Spleen (tissue), 11 donors: ENCODE measurements around the gene FNBP1L. TPM values are rescaled to one million over a fixed set of nuclear protein-coding genes. Genes with fewer than 3 reads are reported as not detected.
A peak's percentile ranks its signal among the peaks of the same experiment; 100 is the strongest.
"Not testable (repeated sequence)": the region's sequence is repeated elsewhere in the genome, so short reads cannot be mapped to it uniquely, and the experiment has no call there.

Experiments
- DNase-seq: peaks from one replicate; pipeline ENCODE4 v3.0.0-alpha.2; 2020
- H3K27ac ChIP-seq, 8 donors: fragments of 200-600 bp; sonication (generic) in 7 of 8; 1 replicate in 4 of 8; 2 replicates in 4 of 8; pipeline versions ENCODE4 v1.5.0 to v1.8.0; 2016 to 2021; ENCODE audit warnings: inconsistent platforms in 4 of 8, mild to moderate bottlenecking in 4 of 8, moderate library complexity in 1 of 8
- H3K27me3 ChIP-seq, 7 donors: fragments of 200-600 bp; sonication (generic) in 6 of 7; replicated peaks in 1 of 7; 1 replicate in 4 of 7; 2 replicates in 3 of 7; pipeline versions ENCODE4 v1.5.0 to v1.8.0; 2016 to 2021; ENCODE audit warnings: inconsistent platforms in 3 of 7, mild to moderate bottlenecking in 1 of 7
- H3K36me3 ChIP-seq, 6 donors: fragments of 200-600 bp; sonication (generic) in 5 of 6; 1 replicate in 4 of 6; 2 replicates in 2 of 6; pipeline versions ENCODE4 v1.5.0 to v1.8.0; 2016 to 2021; ENCODE audit warnings: inconsistent platforms in 2 of 6
- H3K4me1 ChIP-seq, 6 donors: fragments of 200-600 bp; sonication (generic) in 5 of 6; 1 replicate in 3 of 6; 2 replicates in 3 of 6; pipeline versions ENCODE4 v1.5.0 to v1.8.0; 2016 to 2021; ENCODE audit warnings: inconsistent platforms in 3 of 6
- H3K4me3 ChIP-seq, 8 donors: fragments of 200-600 bp; sonication (generic) in 7 of 8; 1 replicate in 4 of 8; 2 replicates in 4 of 8; pipeline versions ENCODE4 v1.5.0 to v1.8.0; 2016 to 2021; ENCODE audit warnings: inconsistent platforms in 4 of 8, mild to moderate bottlenecking in 4 of 8, moderate library complexity in 2 of 8
- H3K9me3 ChIP-seq, 8 donors: fragments of 200-600 bp; sonication (generic) in 7 of 8; 1 replicate in 4 of 8; 2 replicates in 4 of 8; pipeline versions ENCODE4 v1.5.0 to v1.8.0; 2016 to 2021; ENCODE audit warnings: inconsistent platforms in 4 of 8
- CTCF ChIP-seq, 11 experiments: fragments of 200-600 bp in 7 of 11; fragments of 450-650 bp in 4 of 11; sonication (generic) in 4 of 11; IDR thresholded peaks in 8 of 11; conservative IDR thresholded peaks in 3 of 11; 1 replicate in 7 of 11; 2 replicates in 4 of 11; pipeline versions ENCODE4 v1.4.0 to v1.8.0; 2016 to 2021; ENCODE audit warnings: antibody characterized with exemption in 11 of 11, inconsistent platforms in 4 of 11, mild to moderate bottlenecking in 1 of 11
- POLR2A ChIP-seq, 3 donors: fragments of 450-650 bp; IDR thresholded peaks; one replicate each; pipeline ENCODE4 v1.5.1; 2017; ENCODE audit warnings: antibody characterized with exemption in 3 of 3, mild to moderate bottlenecking in 1 of 3
- POLR2AphosphoS5 ChIP-seq, 3 donors: sonication (generic); formaldehyde crosslinking; IDR thresholded peaks; one replicate each; pipeline ENCODE4 v1.5.1; 2017; ENCODE audit warnings: antibody characterized with exemption in 3 of 3
- WGBS, 5 donors: extraction: QIAGEN DNeasy Blood & Tissue Kit in 3 of 5; methylation state at CpG; one replicate each; pipeline versions ENCODE4 v1.1.5 to v1.1.7; 2013 to 2018; 5-methylcytosine and 5-hydroxymethylcytosine counted together
- intact Hi-C: fragments of 100-400 bp; cut with DNase I; formaldehyde crosslinking; loops from one replicate; pipeline ENCODE4 v1.15.0; 2023; ENCODE audit warnings: low total_unique reads
- polyA plus RNA-seq, 3 donors: library from polyadenylated mRNA; stranded (reverse); fragments of 200-250 nt; gene quantifications; one replicate each; pipeline ENCODE4 v1.2.1, GENCODE V29; 2013
- total RNA-seq, 7 donors: library from RNA; depleted of rRNA in 3 of 7; stranded (reverse); fragments of >200 nt in 3 of 7; fragmentation: NEBNext Ultra II Directional in 4 of 7; extraction: Animal tissue kit (Norgen Biotek cat#: 25700) in 4 of 7; gene quantifications; one replicate each; pipeline versions ENCODE4 v1.1.0 to v1.2.1, GENCODE V29; 2016 to 2021
- donor health status: healthy with polysubstance abuse.
- donor health status: DM: no; HTN: no; CAD: no; lungs with moderate emphysema.
- donor health status: DM: no; HTN: no; CAD: no.
- donor health status: Bipolar disorder and iron deficiency.
- donor health status: healthy.
- donor health status: DM: no; HTN: no; CAD: no.
- donor health status: DM: yes; HTN: yes; CAD: no.

FNBP1L gene
- total and polyA plus RNA-seq, 10 donors = 1.5 to 10.0 (median 5.5) TPM

GRCh38 chr1:93549131-93549530 is 101.2 kb downstream of the FNBP1L start:
- Histone ChIP-seq H3K27ac (no peak overlapping the region), H3K4me3 (no peak overlapping the region), H3K36me3 (peaks cover 0 to 8% (median 0%) of the 10 kb centered on the region in 6 donors), H3K4me1 (peaks cover 0 to 27% (median 3%) of the 10 kb centered on the region in 6 donors), H3K27me3 (no peaks in the 10 kb centered on the region), H3K9me3 (no peaks in the 10 kb centered on the region)
- no peak for DNase-seq
- intact Hi-C loops = no loop called here
- 55 to 85% (median 62%) methylated on average over 1 of the region's 1 CpG for WGBS, 5 donors
- TF ChIP-seq POLR2AphosphoS5 (IDR thresholded peaks at IDR 0.05) = no peak
- no peak for TF ChIP-seq POLR2A (IDR thresholded peaks at IDR 0.05)
- TF ChIP-seq CTCF (IDR thresholded peaks at IDR 0.05 in 8 of 11, conservative IDR thresholded peaks at IDR 0.05 in 3 of 11) = no peak

GRCh38 chr1:93549811-93550210 is 101.9 kb downstream of the FNBP1L start:
- intact Hi-C loops = no loop called here
- no peaks in the 10 kb centered on the region for H3K27me3 ChIP-seq
- no peak overlapping the region for H3K27ac ChIP-seq

GRCh38 chr1:93552741-93553455 is 105.0 kb downstream of the FNBP1L start:
- Histone ChIP-seq H3K27ac (peak overlapping the region in 3 of 8 donors; percentile 3 to 50 (median 33)), H3K27me3 (no peaks in the 10 kb centered on the region), H3K36me3 (peaks cover 0 to 8% (median 0%) of the 10 kb centered on the region in 6 donors), H3K4me1 (peaks cover 0 to 45% (median 15%) of the 10 kb centered on the region in 6 donors), H3K4me3 (no peak overlapping the region), H3K9me3 (no peaks in the 10 kb centered on the region)
- no peak for DNase-seq
- WGBS, 5 donors = 63 to 75% (median 68%) methylated on average over 9 of the region's 9 CpGs
- TF ChIP-seq POLR2AphosphoS5 (IDR thresholded peaks at IDR 0.05) = peak in 1 of 3 donors; percentile 54
- TF ChIP-seq POLR2A (IDR thresholded peaks at IDR 0.05) = no peak
- no peak for TF ChIP-seq CTCF (IDR thresholded peaks at IDR 0.05 in 8 of 11, conservative IDR thresholded peaks at IDR 0.05 in 3 of 11)
- intact Hi-C loops = no loop called here

More at GRCh38 chr1:93549811-93550210, 101.9 kb downstream of the FNBP1L start:
- TF ChIP-seq POLR2AphosphoS5 (IDR thresholded peaks at IDR 0.05) = no peak
- TF ChIP-seq POLR2A (IDR thresholded peaks at IDR 0.05) = no peak
- TF ChIP-seq CTCF (IDR thresholded peaks at IDR 0.05 in 8 of 11, conservative IDR thresholded peaks at IDR 0.05 in 3 of 11) = no peak
- H3K4me3 ChIP-seq = no peak overlapping the region
- WGBS, 5 donors = 43 to 77% (median 64%) methylated on average over 4 of the region's 4 CpGs
- H3K4me1 ChIP-seq = peaks cover 0 to 34% (median 10%) of the 10 kb centered on the region in 6 donors
- no peaks in the 10 kb centered on the region for H3K9me3 ChIP-seq
- peaks cover 0 to 8% (median 0%) of the 10 kb centered on the region in 6 donors for H3K36me3 ChIP-seq
- DNase-seq = no peak

GRCh38 chr1:93553886-93554490 is 106.1 kb downstream of the FNBP1L start:
- Histone ChIP-seq H3K4me1 (peaks cover 0 to 49% (median 17%) of the 10 kb centered on the region in 6 donors), H3K27ac (peak overlapping the region in 4 of 8 donors; percentile 24 to 50 (median 31))
- H3K9me3 ChIP-seq, intact Hi-C loops, DNase-seq, H3K4me3 ChIP-seq, H3K27me3 ChIP-seq, H3K36me3 ChIP-seq: not testable (repeated sequence)
- 44 to 57% (median 52%) methylated on average over 4 of the region's 4 CpGs for WGBS, 5 donors
